Erythroblast (primary cell): ENCODE results near the gene EFNB3.

ENCODE experiments used
- GATA1 ChIP-seq: IDR thresholded peaks from 2 replicates; pipeline ENCODE4 v1.6.1; 2011; ENCODE audit warnings: low read depth, mild to moderate bottlenecking, control low read depth, low read length, moderate library complexity
- POLR2A ChIP-seq: IDR thresholded peaks from 2 replicates; pipeline ENCODE4 v1.6.1; 2011; ENCODE audit warnings: mild to moderate bottlenecking, low read length

GRCh38 chr17:7703584-7704479 lies 1.2 kb upstream of the EFNB3 start:
- no peak for TF ChIP-seq POLR2A
- TF ChIP-seq GATA1 = no peak
